Retinal pigment epithelial cell (primary cell): Measurements from ENCODE around the gene C14orf93.

Experiments
- DNase-seq: peaks from one replicate; pipeline ENCODE4 v3.0.0-alpha.2; 2010; ENCODE audit warnings: low read depth
- H3K4me3 ChIP-seq: 2 replicates; pipeline ENCODE4 v1.5.1; 2011; ENCODE audit warnings: mild to moderate bottlenecking, low read length, control low read depth, moderate library complexity
- TF ChIP-seq, protein P1 (sequence below): conservative IDR thresholded peaks from 2 replicates; pipeline ENCODE4 v1.5.1; 2011; ENCODE audit warnings: low read depth, low read length, control low read depth, inconsistent platforms

C14orf93 gene

GRCh38 chr14:22981090-22981875 is 28.7 kb downstream of the C14orf93 start:
- TF ChIP-seq, protein P1, sequence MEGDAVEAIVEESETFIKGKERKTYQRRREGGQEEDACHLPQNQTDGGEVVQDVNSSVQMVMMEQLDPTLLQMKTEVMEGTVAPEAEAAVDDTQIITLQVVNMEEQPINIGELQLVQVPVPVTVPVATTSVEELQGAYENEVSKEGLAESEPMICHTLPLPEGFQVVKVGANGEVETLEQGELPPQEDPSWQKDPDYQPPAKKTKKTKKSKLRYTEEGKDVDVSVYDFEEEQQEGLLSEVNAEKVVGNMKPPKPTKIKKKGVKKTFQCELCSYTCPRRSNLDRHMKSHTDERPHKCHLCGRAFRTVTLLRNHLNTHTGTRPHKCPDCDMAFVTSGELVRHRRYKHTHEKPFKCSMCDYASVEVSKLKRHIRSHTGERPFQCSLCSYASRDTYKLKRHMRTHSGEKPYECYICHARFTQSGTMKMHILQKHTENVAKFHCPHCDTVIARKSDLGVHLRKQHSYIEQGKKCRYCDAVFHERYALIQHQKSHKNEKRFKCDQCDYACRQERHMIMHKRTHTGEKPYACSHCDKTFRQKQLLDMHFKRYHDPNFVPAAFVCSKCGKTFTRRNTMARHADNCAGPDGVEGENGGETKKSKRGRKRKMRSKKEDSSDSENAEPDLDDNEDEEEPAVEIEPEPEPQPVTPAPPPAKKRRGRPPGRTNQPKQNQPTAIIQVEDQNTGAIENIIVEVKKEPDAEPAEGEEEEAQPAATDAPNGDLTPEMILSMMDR = no peak
- H3K4me3 ChIP-seq = peak overlapping the region; percentile 89
- no peak for DNase-seq

GRCh38 chr14:22980672-22981089 is 29.3 kb downstream of the C14orf93 start:
- TF ChIP-seq, protein P1 = no peak
- DNase-seq = no peak
- H3K4me3 ChIP-seq = peak overlapping the region; percentile 89

DNA sequence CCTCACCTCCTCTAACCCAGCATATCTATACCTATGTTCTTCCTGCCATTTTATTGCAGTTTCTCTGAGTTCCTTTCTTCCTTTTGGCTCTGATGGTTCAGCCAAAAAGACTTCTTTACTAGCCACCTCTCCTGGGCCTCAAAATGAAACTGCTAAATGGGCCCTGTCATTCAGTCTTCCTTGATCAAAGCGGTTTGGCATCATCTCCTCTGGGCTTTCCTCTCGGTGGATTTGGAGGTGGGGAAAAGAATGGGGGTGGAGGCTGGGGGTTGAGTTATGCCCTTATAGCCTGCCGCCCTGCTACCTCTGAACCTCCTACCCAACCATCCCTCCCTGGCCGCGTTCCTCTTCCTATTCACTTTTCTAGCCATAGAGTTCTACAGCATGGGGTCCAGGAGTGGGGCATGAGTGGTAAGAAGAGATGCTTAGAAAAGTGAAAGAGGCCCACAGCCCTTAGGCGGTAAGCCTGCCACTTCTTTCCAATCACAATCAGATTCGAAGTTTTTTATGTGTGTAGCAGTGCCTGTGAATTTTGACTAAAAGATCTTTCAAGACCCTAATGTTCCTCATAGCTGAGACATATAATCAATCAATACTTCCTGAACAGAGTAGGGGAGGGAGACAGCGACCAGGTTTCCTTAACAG is 30.1 kb downstream of the C14orf93 start:
- TF ChIP-seq, protein P1 = no peak
- peak overlapping the region; percentile 89 for H3K4me3 ChIP-seq
- DNase-seq = no peak

DNA sequence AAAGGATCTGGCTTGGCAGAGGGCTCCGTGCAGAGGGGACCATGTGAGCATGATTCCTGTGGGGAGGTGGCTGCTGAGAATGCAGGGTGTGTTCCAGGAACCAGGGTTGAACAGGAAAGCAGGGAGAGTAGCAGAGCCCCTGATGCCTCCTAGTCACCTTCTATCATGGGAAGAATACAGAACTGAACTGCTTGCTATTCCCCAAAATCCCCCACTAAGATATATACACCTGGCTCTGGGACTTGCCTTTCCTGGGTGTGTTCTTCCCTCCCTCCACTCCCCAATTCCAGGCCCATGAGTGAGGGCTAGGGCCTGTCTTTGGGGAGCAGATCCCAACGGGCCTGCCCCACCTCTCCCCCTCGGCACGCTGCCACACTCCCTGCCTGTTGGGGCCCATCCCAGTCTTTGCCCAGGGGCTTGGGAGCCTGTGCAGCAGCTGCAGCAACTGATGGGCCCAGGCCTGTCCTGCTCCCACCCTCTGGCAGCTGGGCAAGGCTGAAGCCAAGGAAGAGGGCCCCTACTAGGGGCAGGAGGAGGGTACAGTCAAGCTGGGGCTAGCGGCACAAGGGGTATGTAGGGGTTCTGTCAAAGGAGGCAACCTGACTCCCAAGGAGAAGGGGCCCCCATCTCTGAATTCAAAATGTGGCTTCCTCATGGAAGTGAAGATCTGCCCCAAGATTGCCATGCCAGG is 30.8 kb downstream of the C14orf93 start:
- H3K4me3 ChIP-seq = peak overlapping the region; percentile 89
- DNase-seq = no peak
- TF ChIP-seq, protein P1 = no peak

DNA sequence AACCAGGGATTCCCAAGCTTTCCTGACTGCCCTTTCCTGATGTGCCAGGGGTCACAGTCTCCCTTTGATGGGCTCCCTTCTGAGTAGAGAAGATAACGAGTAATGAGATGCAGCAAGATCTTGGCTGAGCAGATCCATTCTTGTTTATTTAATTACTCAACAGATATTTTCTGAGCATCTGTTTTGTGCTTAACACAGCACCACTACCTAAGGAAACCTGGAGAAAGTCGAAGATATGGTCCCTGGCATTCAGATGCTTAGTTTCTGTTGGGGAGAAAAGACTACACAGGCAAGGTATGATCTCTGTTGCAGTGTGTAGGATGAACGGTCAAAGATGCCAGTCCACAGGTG is 31.5 kb downstream of the C14orf93 start:
- no peak for DNase-seq
- peak overlapping the region; percentile 89 for H3K4me3 ChIP-seq
- TF ChIP-seq, protein P1 = no peak

DNA sequence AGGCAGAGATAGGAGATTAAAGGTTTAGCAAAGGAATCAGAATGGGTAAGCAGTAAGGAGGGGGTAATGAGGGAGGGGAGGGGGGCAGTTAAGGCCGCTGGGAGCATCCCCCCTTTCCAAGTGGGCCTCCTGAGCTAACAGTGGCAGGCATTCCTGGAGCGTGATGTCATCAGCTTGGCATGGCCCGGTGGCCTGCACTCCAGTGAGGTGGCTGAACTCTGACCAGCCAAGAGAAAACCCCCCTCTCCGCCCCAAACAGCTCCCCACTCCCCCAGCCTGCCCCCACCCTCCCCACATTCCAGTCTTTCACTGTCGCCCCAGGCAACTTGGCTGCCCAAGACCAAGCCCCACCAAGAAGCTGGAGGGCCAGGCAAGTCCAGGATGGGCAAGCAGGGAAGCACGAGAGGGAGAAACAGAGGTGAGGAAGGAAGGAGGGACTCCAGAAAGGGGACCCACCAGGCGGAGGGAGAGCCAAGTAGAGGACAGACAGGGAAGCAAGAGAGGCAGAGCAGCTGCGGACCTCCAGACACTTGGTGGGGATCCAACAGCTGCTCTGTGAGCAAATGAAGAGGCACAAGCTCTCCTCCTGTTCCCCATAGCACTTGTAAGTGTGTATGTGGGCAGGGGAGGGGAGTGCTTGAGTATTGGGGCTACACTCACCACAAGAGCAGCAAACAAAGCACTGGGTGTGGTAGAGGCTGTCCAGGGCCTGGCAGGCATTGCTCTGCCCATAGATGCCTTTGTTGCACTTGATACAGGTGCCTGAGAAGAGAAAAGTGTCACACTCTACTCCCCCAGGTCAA is 32.1 kb downstream of the C14orf93 start:
- TF ChIP-seq, protein P1 = no peak
- peak overlapping the region; percentile 8 for H3K4me3 ChIP-seq
- DNase-seq = peak; percentile 86
